ENCODE data around the gene CD5L. TPM values are rescaled to one million over a fixed set of nuclear protein-coding genes. Genes with fewer than 3 reads are reported as not detected.

The CD5L gene
- polyA plus RNA-seq, 1 experiment = not detected

DNA sequence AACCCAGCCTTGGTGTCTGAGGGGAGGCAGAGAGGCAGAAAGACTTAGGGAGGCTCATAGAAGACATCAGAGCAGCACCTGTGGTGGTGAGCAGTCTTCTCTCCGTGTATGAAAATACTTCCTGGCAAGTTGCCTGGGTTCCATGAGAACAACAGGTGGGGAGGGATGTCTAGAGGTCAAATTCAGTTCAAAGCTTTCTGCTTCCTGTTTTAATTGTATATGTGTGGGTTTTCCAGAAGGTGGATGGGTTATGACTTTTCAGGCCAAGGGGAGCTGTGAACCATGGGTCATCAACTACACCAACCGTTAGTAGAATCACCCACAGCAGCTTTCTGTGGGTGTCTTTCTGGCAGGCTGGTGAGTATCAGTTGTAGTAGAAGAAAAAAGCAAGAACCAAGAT is 60.6 kb downstream of the CD5L start:
- no peak overlapping the region for H3K27ac ChIP-seq (ENCODE audit: low read depth, low read length)
- no peaks in the 10 kb centered on the region for H3K9me3 ChIP-seq (ENCODE audit: control insufficient read depth, insufficient read depth, low read length)
- no peak for DNase-seq (ENCODE audit: low read depth, low spot score)
- H3K4me3 ChIP-seq (ENCODE audit: low read depth, low read length) = no peak overlapping the region
- ChIA-PET CTCF (interaction anchor here (0.7 kb wide), 1 partner anchor 117 kb away, joined by 5 read pairs; no protein-coding TSS in a partner anchor), POLR2A (no interaction called here)
- no peaks in the 10 kb centered on the region for H3K27me3 ChIP-seq (ENCODE audit: control insufficient read depth, insufficient read depth, low read length)
- TF ChIP-seq, protein P1, sequence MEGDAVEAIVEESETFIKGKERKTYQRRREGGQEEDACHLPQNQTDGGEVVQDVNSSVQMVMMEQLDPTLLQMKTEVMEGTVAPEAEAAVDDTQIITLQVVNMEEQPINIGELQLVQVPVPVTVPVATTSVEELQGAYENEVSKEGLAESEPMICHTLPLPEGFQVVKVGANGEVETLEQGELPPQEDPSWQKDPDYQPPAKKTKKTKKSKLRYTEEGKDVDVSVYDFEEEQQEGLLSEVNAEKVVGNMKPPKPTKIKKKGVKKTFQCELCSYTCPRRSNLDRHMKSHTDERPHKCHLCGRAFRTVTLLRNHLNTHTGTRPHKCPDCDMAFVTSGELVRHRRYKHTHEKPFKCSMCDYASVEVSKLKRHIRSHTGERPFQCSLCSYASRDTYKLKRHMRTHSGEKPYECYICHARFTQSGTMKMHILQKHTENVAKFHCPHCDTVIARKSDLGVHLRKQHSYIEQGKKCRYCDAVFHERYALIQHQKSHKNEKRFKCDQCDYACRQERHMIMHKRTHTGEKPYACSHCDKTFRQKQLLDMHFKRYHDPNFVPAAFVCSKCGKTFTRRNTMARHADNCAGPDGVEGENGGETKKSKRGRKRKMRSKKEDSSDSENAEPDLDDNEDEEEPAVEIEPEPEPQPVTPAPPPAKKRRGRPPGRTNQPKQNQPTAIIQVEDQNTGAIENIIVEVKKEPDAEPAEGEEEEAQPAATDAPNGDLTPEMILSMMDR (IDR thresholded peaks at IDR 0.05; ENCODE audit: low read depth, low read length) = no peak

Small RNA genes within 50 kb of the gene (small RNA-seq; reads per million reads assigned to genes)
- gene MRPS21P2 (ENCODE audit: insufficient read length, low read depth) = not detected

Other genes with a start within 250 kb of the CD5L start
- gene FCRL4, start 243.7 kb downstream of the CD5L start, polyA plus RNA-seq (2011; rRNA removed) = not detected in 2 replicates
- gene FCRL3, start 141.0 kb downstream of the CD5L start, polyA plus RNA-seq (2011; rRNA removed) = not detected in 2 replicates
- not detected in 2 replicates for gene FCRL2, start 64.7 kb downstream of the CD5L start, polyA plus RNA-seq (2011; rRNA removed)
- not detected in 2 replicates for gene FCRL1, start 21.7 kb downstream of the CD5L start, polyA plus RNA-seq (2011; rRNA removed)
- 42.3 and 53.7 TPM in 2 replicates for gene KIRREL1, start 151.8 kb upstream of the CD5L start, polyA plus RNA-seq (2011; rRNA removed)